Stimulated activated CD8-positive, alpha-beta memory T cell treated with anti-CD3 and anti-CD28 coated beads, Interleukin-2, amount 100 ng/mL, for 1 hour (primary cell): Measurements from ENCODE around the gene ALG14.

Experiments
- DNase-seq, 2 donors: peaks; one replicate each; pipeline ENCODE4 v3.0.0-alpha.2; 2020; ENCODE audit warnings: low read depth in 2 of 2

Gene ALG14

GRCh38 chr1:94927405-94928175 lies 145.2 kb downstream of the ALG14 start:
- DNase-seq: no peak

GRCh38 chr1:94926915-94927404 lies 145.8 kb downstream of the ALG14 start, which contains the start of gene CNN3:
TSS of gene CNN3 (minus strand) at chr1:94927110. CDS start at chr1:94926894, 216 bp downstream.
- DNase-seq: peak; percentile 34 to 51

GRCh38 chr1:94926126-94926914 lies 146.4 kb downstream of the ALG14 start:
- no peak for DNase-seq

DNA sequence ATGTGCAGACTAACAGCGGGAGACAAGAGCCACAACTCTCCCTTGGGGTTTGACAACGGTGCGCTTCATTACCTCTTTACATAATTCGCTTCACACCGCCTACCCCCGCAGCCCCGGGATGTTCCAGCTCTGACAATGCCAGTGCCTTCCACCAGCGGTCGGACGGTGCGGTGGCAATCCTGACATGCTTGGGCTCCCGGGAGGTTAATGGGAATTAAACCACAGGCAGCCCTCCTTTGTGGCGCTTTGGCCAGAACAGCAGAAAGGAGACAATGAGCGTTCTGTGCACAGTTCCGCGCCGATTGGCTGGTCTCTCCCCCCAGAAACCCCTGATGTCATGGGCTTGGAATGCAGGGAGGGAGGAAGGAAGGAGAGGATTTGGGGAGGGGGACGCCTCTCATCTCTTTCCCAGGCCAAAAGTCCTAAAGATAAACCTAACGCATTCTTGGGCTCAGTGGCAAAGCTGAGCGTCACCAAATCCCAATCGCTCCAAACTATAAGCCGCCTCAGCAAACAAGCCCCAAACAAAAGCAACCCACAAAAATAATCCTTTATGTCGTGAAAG lies 147.1 kb downstream of the ALG14 start:
- DNase-seq: no peak

GRCh38 chr1:94925004-94925403 lies 147.7 kb downstream of the ALG14 start:
- DNase-seq: no peak
